ENCODE measurements around the gene KLHL14. TPM values are rescaled to one million over a fixed set of nuclear protein-coding genes. Genes with fewer than 3 reads are reported as not detected.

The KLHL14 gene
- total RNA-seq, 1 donor from 2014 or later: 10.8 TPM

- peak; percentile 16 for DNase-seq (ENCODE audit: low read depth)
These were observed 135.2 kb downstream of the KLHL14 start for GRCh38 chr18:32637659-32638058.

GRCh38 chr18:32637226-32637625 lies 135.6 kb downstream of the KLHL14 start:
- DNase-seq (ENCODE audit: low read depth): no peak

GRCh38 chr18:32634876-32635431 lies 137.9 kb downstream of the KLHL14 start:
- DNase-seq (ENCODE audit: low read depth): no peak

GRCh38 chr18:32629981-32630700 lies 142.7 kb downstream of the KLHL14 start:
- DNase-seq (ENCODE audit: low read depth): no peak

- no peak for DNase-seq (ENCODE audit: low read depth)
These were observed 143.5 kb downstream of the KLHL14 start for GRCh38 chr18:32629292-32629691.

GRCh38 chr18:32624182-32624723 lies 148.6 kb downstream of the KLHL14 start:
- peak; percentile 41 for DNase-seq (ENCODE audit: low read depth)

GRCh38 chr18:32623563-32623962 lies 149.3 kb downstream of the KLHL14 start:
- no peak for DNase-seq (ENCODE audit: low read depth)
